AG09319 (cell line): Measurements from ENCODE around the gene AGR3.
"Not testable (repeated sequence)": the region's sequence is repeated elsewhere in the genome, so short reads cannot be mapped to it uniquely, and the experiment has no call there.

Experiments used
- DNase-seq: peaks from one replicate; pipeline ENCODE4 v3.0.0-alpha.2; 2010; ENCODE audit warnings: low read depth; ENCODE audit errors: extremely low read depth
- CTCF ChIP-seq: IDR thresholded peaks from 2 replicates; pipeline ENCODE4 v1.5.1; 2011; ENCODE audit warnings: low read depth, mild to moderate bottlenecking, inconsistent platforms, low read length, moderate library complexity

The AGR3 gene

GRCh38 chr7:16875861-16876260 is 5.9 kb downstream of the AGR3 start:
- TF ChIP-seq CTCF, result no peak
- no peak for DNase-seq

- TF ChIP-seq CTCF, result no peak
- DNase-seq, result no peak
Measured at GRCh38 chr7:16874066-16874465, 7.7 kb downstream of the AGR3 start.

GRCh38 chr7:16867328-16867727 is 14.5 kb downstream of the AGR3 start:
- TF ChIP-seq CTCF, result no peak
- no peak for DNase-seq

- DNase-seq, result not testable (repeated sequence)
Measured at GRCh38 chr7:16853189-16853588, 28.6 kb downstream of the AGR3 start.

GRCh38 chr7:16851829-16852228 is 30.0 kb downstream of the AGR3 start:
- DNase-seq, result no peak
- no peak for TF ChIP-seq CTCF

- DNase-seq, result no peak
- no peak for TF ChIP-seq CTCF
Measured at GRCh38 chr7:16850614-16851466, 30.9 kb downstream of the AGR3 start.

- TF ChIP-seq CTCF, result no peak
- DNase-seq, result no peak
Measured at GRCh38 chr7:16849296-16850148, 32.3 kb downstream of the AGR3 start.
